Fibroblast of peridontal ligament (primary cell): ENCODE measurements around the gene BTBD7.
"Not testable (repeated sequence)": the region's sequence is repeated elsewhere in the genome, so short reads cannot be mapped to it uniquely, and the experiment has no call there.

Source experiments
- DNase-seq: peaks from one replicate; pipeline ENCODE4 v3.0.0-alpha.2; 2010; ENCODE audit errors: extremely low read depth

BTBD7 gene

GRCh38 chr14:93246534-93246933, 86.3 kb downstream of the BTBD7 start:
- no peak for DNase-seq

GRCh38 chr14:93245764-93246420, 86.9 kb downstream of the BTBD7 start:
- no peak for DNase-seq

- peak; percentile 65 for DNase-seq
These were observed 92.2 kb downstream of the BTBD7 start for GRCh38 chr14:93240678-93241000.

GRCh38 chr14:93239869-93240677, 92.8 kb downstream of the BTBD7 start:
- peak; percentile 67 for DNase-seq

- DNase-seq: peak; percentile 56
These were observed 98.0 kb downstream of the BTBD7 start for GRCh38 chr14:93234798-93235197.

GRCh38 chr14:93233078-93233477, 99.8 kb downstream of the BTBD7 start:
- not testable (repeated sequence) for DNase-seq

- no peak for DNase-seq
These were observed 100.7 kb downstream of the BTBD7 start for GRCh38 chr14:93232159-93232558.

GRCh38 chr14:93231129-93231979, 101.5 kb downstream of the BTBD7 start:
- DNase-seq: peak; percentile 41

- DNase-seq: no peak
These were observed 102.3 kb downstream of the BTBD7 start for GRCh38 chr14:93230539-93230938.

- no peak for DNase-seq
These were observed 104.3 kb downstream of the BTBD7 start for GRCh38 chr14:93228550-93228949.

- no peak for DNase-seq
These were observed 109.3 kb downstream of the BTBD7 start for GRCh38 chr14:93223565-93223964.

- no peak for DNase-seq
These were observed 112.3 kb downstream of the BTBD7 start for GRCh38 chr14:93220509-93220908.

GRCh38 chr14:93219103-93219726, 113.6 kb downstream of the BTBD7 start:
- peak; percentile 77 for DNase-seq

- no peak for DNase-seq
These were observed 118.2 kb downstream of the BTBD7 start for GRCh38 chr14:93214598-93214997.

- DNase-seq: no peak
These were observed 120.4 kb downstream of the BTBD7 start for GRCh38 chr14:93212432-93212831.

GRCh38 chr14:93207468-93208308, 125.1 kb downstream of the BTBD7 start:
- DNase-seq: peak; percentile 47

- peak; percentile 94 for DNase-seq
These were observed 125.9 kb downstream of the BTBD7 start, which contains the start of the genes GON7 and UBR7 for GRCh38 chr14:93206793-93207467. Gene GON7 (minus strand): TSS chr14:93207065. CDS start chr14:93207037, 28 bp downstream. Gene UBR7 (plus strand): TSS chr14:93207256. CDS start chr14:93207292, 36 bp downstream.

GRCh38 chr14:93201155-93201704, 131.6 kb downstream of the BTBD7 start:
- no peak for DNase-seq

- no peak for DNase-seq
These were observed 132.3 kb downstream of the BTBD7 start for GRCh38 chr14:93200553-93200952.

GRCh38 chr14:93199031-93199430, 133.8 kb downstream of the BTBD7 start:
- no peak for DNase-seq
